ENCODE measurements around the gene RAB3B. TPM values are rescaled to one million over a fixed set of nuclear protein-coding genes. Genes with fewer than 3 reads are reported as not detected.

RAB3B gene
- total and polyA plus RNA-seq, 4 donors: 0.02 to 0.57 (median 0.11) TPM

DNA sequence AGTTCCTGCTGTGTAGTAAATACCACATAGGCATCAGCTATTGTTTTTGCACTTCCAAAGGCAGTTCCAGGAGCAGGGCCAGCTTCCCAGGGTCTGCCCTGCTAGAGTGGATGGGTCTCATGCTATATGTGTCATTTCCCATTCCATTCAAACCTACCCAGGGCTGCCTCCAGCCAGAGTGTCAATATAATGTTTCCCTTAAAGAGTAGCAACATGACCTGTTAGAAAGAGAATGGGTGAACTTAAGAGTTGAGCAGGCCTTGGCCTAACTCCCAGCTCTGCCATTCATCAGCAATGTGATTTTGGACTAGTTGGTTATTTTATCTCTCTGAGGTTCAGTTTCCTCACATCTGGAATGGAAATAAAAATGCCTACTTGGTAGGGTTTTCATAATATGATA is 44.9 kb downstream of the RAB3B start:
- Histone ChIP-seq H3K36me3 (ENCODE audit: control insufficient read depth in 4 of 4, insufficient read depth in 4 of 4, low read length in 4 of 4) (no peaks in the 10 kb centered on the region), H3K27ac (ENCODE audit: low read depth in 1 of 2, low read length in 1 of 2) (no peak overlapping the region), H3K4me3 (no peak overlapping the region), H3K4me1 (ENCODE audit: control insufficient read depth in 5 of 5, insufficient read depth in 5 of 5, low read length in 5 of 5) (no peaks in the 10 kb centered on the region), H3K9ac (ENCODE audit: insufficient read depth in 1 of 2, low read length in 2 of 2) (no peak overlapping the region), H3K27me3 (ENCODE audit: control insufficient read depth in 3 of 3, insufficient read depth in 3 of 3, low read length in 2 of 3) (peaks cover 0 to 34% (median 5%) of the 10 kb centered on the region in 3 donors), H3K9me3 (ENCODE audit: control insufficient read depth in 4 of 4, insufficient read depth in 3 of 4, low read length in 3 of 4) (peaks cover 0 to 18% (median 11%) of the 10 kb centered on the region in 4 donors)
- DNase-seq (no peak), ATAC-seq (ENCODE audit: insufficient read depth, low FRiP score) (no peak)
- TF ChIP-seq, protein P1, sequence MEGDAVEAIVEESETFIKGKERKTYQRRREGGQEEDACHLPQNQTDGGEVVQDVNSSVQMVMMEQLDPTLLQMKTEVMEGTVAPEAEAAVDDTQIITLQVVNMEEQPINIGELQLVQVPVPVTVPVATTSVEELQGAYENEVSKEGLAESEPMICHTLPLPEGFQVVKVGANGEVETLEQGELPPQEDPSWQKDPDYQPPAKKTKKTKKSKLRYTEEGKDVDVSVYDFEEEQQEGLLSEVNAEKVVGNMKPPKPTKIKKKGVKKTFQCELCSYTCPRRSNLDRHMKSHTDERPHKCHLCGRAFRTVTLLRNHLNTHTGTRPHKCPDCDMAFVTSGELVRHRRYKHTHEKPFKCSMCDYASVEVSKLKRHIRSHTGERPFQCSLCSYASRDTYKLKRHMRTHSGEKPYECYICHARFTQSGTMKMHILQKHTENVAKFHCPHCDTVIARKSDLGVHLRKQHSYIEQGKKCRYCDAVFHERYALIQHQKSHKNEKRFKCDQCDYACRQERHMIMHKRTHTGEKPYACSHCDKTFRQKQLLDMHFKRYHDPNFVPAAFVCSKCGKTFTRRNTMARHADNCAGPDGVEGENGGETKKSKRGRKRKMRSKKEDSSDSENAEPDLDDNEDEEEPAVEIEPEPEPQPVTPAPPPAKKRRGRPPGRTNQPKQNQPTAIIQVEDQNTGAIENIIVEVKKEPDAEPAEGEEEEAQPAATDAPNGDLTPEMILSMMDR (IDR thresholded peaks at IDR 0.05; ENCODE audit: control extremely low read depth, extremely low read depth): no peak

DNA sequence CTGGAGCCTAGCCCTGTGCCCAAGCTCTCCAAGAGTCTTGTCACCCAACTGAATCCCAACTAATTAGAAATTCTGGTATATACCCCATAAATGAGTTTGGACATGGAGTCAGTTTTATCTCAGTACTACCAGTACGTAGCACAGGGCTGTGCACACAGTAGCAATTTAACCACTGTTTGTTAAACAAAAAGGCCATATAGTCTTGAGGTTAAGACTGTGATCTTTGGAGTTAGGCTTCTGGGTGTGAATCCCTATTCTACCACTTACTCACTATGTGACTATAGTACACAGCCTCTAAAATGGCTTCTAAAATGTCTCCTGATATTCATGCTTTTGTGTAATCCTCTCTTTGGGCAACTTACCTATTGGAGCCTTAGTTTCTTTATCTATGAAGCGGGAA is 48.2 kb downstream of the RAB3B start:
- no peak for ATAC-seq (ENCODE audit: insufficient read depth, low FRiP score)
- 93 to 97% methylated on average over 2 of the region's 2 CpGs for WGBS, 2 donors

DNA sequence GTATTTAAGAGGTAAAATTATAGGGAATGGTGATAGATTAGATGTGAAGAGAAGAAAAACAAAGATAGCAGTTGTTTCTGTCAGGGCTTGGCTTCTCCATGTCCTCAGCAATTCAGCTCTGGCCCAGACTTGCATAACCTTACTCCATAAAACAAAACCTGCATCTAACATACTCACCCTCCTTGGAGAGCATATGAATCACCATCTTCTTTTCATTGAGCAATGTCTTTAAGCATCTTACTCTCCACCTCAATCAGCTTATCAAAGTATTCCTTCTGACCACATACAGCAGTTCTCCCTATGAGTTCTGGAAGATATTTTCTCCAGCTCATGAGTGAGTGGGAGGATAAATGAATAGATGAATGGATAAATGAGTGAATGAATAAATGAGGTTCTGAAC is 49.0 kb downstream of the RAB3B start:
- ATAC-seq (ENCODE audit: insufficient read depth, low FRiP score) (no peak), DNase-seq (no peak)
- Histone ChIP-seq H3K36me3 (ENCODE audit: control insufficient read depth in 4 of 4, insufficient read depth in 4 of 4, low read length in 4 of 4) (no peaks in the 10 kb centered on the region), H3K9ac (ENCODE audit: insufficient read depth in 1 of 2, low read length in 2 of 2) (no peak overlapping the region), H3K27me3 (ENCODE audit: control insufficient read depth in 3 of 3, insufficient read depth in 3 of 3, low read length in 2 of 3) (peaks cover 0 to 15% (median 0%) of the 10 kb centered on the region in 3 donors), H3K27ac (ENCODE audit: low read depth in 1 of 2, low read length in 1 of 2) (no peak overlapping the region), H3K4me3 (no peak overlapping the region), H3K4me1 (ENCODE audit: control insufficient read depth in 5 of 5, insufficient read depth in 5 of 5, low read length in 5 of 5) (no peaks in the 10 kb centered on the region), H3K9me3 (ENCODE audit: control insufficient read depth in 4 of 4, insufficient read depth in 3 of 4, low read length in 3 of 4) (peaks cover 0 to 11% (median 7%) of the 10 kb centered on the region in 4 donors)
- TF ChIP-seq, protein P1 (IDR thresholded peaks at IDR 0.05; ENCODE audit: control extremely low read depth, extremely low read depth): no peak

More for the DNA sequence above, 48.2 kb downstream of the RAB3B start:
- no peak overlapping the region for H3K9ac ChIP-seq (ENCODE audit: insufficient read depth in 1 of 2, low read length in 2 of 2)
- no peaks in the 10 kb centered on the region for H3K4me1 ChIP-seq (ENCODE audit: control insufficient read depth in 5 of 5, insufficient read depth in 5 of 5, low read length in 5 of 5)
- TF ChIP-seq, protein P1 (IDR thresholded peaks at IDR 0.05; ENCODE audit: control extremely low read depth, extremely low read depth): no peak
- DNase-seq: no peak
- no peak overlapping the region for H3K27ac ChIP-seq (ENCODE audit: low read depth in 1 of 2, low read length in 1 of 2)
- H3K4me3 ChIP-seq: no peak overlapping the region
- H3K27me3 ChIP-seq (ENCODE audit: control insufficient read depth in 3 of 3, insufficient read depth in 3 of 3, low read length in 2 of 3): peaks cover 0 to 17% (median 0%) of the 10 kb centered on the region in 3 donors
- no peaks in the 10 kb centered on the region for H3K36me3 ChIP-seq (ENCODE audit: control insufficient read depth in 4 of 4, insufficient read depth in 4 of 4, low read length in 4 of 4)
- H3K9me3 ChIP-seq (ENCODE audit: control insufficient read depth in 4 of 4, insufficient read depth in 3 of 4, low read length in 3 of 4): peaks cover 0 to 11% (median 7%) of the 10 kb centered on the region in 4 donors

DNA sequence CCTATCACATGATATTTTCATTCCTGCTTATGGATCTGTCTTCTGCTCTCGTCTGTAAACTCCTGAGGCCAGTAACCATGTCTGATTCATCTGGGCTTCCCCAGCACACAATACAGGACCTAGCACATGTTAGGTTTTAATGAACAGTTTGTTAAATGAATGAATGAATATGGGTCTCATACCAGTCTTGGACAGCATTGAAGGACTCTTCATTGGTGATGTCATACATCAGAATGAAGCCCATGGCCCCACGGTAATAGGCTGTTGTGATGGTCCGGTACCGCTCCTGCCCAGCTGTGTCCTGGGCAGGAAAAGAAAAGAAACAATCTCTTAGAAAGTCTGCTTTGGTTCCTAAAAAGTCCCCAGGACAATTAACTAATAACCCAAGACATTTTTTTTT is 53.4 kb downstream of the RAB3B start:
- no peak overlapping the region for H3K4me3 ChIP-seq
- DNase-seq: no peak
- 91 to 96% methylated on average over 4 of the region's 4 CpGs for WGBS, 2 donors
- peaks cover 0 to 13% (median 0%) of the 10 kb centered on the region in 3 donors for H3K27me3 ChIP-seq (ENCODE audit: control insufficient read depth in 3 of 3, insufficient read depth in 3 of 3, low read length in 2 of 3)
- no peak overlapping the region for H3K9ac ChIP-seq (ENCODE audit: insufficient read depth in 1 of 2, low read length in 2 of 2)
- TF ChIP-seq, protein P1 (IDR thresholded peaks at IDR 0.05; ENCODE audit: control extremely low read depth, extremely low read depth): no peak
- H3K9me3 ChIP-seq (ENCODE audit: control insufficient read depth in 4 of 4, insufficient read depth in 3 of 4, low read length in 3 of 4): peaks cover 0 to 10% (median 7%) of the 10 kb centered on the region in 4 donors
- H3K27ac ChIP-seq (ENCODE audit: low read depth in 1 of 2, low read length in 1 of 2): no peak overlapping the region
- no peaks in the 10 kb centered on the region for H3K36me3 ChIP-seq (ENCODE audit: control insufficient read depth in 4 of 4, insufficient read depth in 4 of 4, low read length in 4 of 4)
- H3K4me1 ChIP-seq (ENCODE audit: control insufficient read depth in 5 of 5, insufficient read depth in 5 of 5, low read length in 5 of 5): no peaks in the 10 kb centered on the region
- ATAC-seq (ENCODE audit: insufficient read depth, low FRiP score): no peak

Data from lung (tissue), 12 donors.